ENCODE results near the gene NAXE. TPM values are rescaled to one million over a fixed set of nuclear protein-coding genes. Genes with fewer than 3 reads are reported as not detected.
"Not testable (repeated sequence)": the region's sequence is repeated elsewhere in the genome, so short reads cannot be mapped to it uniquely, and the experiment has no call there.

NAXE gene
- polyA plus RNA-seq, 1 donor from 2014 or later, result 95.7 TPM

DNA sequence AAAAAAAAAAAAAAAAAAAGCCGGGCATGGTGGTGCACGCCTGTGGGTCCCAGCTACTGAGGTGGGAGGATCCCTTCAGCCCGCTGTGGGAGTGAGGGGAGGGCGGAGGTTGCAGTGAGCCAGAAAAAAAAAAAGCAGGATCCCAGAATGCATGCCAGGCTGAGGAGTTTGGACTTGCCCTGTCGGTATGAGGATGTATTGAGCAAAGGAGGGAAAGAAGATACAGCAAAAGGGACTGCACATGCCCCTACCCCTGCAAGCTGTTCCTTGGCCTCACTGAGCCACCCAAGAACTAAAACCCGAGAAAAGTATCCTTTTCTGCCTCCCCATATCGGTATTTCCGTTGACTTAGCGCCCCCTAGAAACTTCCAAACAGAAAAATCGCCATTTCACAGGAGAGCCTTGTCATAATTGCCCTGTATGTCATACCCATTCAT, 11.0 kb downstream of the NAXE start:
- Histone ChIP-seq H3K36me3 (ENCODE audit: insufficient read depth, low read length) (no peaks in the 10 kb centered on the region), H3K4me3 (ENCODE audit: low read length) (no peak overlapping the region), H3K79me2 (replicated peaks; ENCODE audit: insufficient read depth, low read length) (no peaks in the 10 kb centered on the region), H4K20me1 (ENCODE audit: insufficient read depth) (no peaks in the 10 kb centered on the region), H3K9ac (ENCODE audit: low read length) (no peak overlapping the region), H3K4me2 (ENCODE audit: low read length) (no peak overlapping the region), H3F3A (ENCODE audit: insufficient read depth, low read length, poor library complexity, severe bottlenecking) (no peaks in the 10 kb centered on the region), H2AFZ (ENCODE audit: low read depth, low read length) (no peak overlapping the region), H3K9me3 (ENCODE audit: low read length) (no peaks in the 10 kb centered on the region), H3K27me3 (ENCODE audit: insufficient read depth, low read depth, low read length) (no peaks in the 10 kb centered on the region), H3K27ac (ENCODE audit: low read length) (no peak overlapping the region), H3K9me2 (ENCODE audit: insufficient read depth, low read length) (no peaks in the 10 kb centered on the region)
- no peak for TF ChIP-seq TAF1 (IDR thresholded peaks at IDR 0.05; ENCODE audit: low read depth)
- TF ChIP-seq, protein P1, sequence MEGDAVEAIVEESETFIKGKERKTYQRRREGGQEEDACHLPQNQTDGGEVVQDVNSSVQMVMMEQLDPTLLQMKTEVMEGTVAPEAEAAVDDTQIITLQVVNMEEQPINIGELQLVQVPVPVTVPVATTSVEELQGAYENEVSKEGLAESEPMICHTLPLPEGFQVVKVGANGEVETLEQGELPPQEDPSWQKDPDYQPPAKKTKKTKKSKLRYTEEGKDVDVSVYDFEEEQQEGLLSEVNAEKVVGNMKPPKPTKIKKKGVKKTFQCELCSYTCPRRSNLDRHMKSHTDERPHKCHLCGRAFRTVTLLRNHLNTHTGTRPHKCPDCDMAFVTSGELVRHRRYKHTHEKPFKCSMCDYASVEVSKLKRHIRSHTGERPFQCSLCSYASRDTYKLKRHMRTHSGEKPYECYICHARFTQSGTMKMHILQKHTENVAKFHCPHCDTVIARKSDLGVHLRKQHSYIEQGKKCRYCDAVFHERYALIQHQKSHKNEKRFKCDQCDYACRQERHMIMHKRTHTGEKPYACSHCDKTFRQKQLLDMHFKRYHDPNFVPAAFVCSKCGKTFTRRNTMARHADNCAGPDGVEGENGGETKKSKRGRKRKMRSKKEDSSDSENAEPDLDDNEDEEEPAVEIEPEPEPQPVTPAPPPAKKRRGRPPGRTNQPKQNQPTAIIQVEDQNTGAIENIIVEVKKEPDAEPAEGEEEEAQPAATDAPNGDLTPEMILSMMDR (IDR thresholded peaks at IDR 0.05; ENCODE audit: poor library complexity, severe bottlenecking), result peak; percentile 37

GRCh38 chr1:156607344-156607743, 15.8 kb downstream of the NAXE start:
- not testable (repeated sequence) for H3K36me3 ChIP-seq (ENCODE audit: insufficient read depth, low read length); H3K79me2 ChIP-seq (replicated peaks; ENCODE audit: insufficient read depth, low read length); H3K27me3 ChIP-seq (ENCODE audit: insufficient read depth, low read depth, low read length); H3K9me3 ChIP-seq (ENCODE audit: low read length); H3F3A ChIP-seq (ENCODE audit: insufficient read depth, low read length, poor library complexity, severe bottlenecking); H3K9ac ChIP-seq (ENCODE audit: low read length); H3K9me2 ChIP-seq (ENCODE audit: insufficient read depth, low read length); H3K4me2 ChIP-seq (ENCODE audit: low read length); H2AFZ ChIP-seq (ENCODE audit: low read depth, low read length); H3K27ac ChIP-seq (ENCODE audit: low read length); H3K4me3 ChIP-seq (ENCODE audit: low read length); H4K20me1 ChIP-seq (ENCODE audit: insufficient read depth)

DNA sequence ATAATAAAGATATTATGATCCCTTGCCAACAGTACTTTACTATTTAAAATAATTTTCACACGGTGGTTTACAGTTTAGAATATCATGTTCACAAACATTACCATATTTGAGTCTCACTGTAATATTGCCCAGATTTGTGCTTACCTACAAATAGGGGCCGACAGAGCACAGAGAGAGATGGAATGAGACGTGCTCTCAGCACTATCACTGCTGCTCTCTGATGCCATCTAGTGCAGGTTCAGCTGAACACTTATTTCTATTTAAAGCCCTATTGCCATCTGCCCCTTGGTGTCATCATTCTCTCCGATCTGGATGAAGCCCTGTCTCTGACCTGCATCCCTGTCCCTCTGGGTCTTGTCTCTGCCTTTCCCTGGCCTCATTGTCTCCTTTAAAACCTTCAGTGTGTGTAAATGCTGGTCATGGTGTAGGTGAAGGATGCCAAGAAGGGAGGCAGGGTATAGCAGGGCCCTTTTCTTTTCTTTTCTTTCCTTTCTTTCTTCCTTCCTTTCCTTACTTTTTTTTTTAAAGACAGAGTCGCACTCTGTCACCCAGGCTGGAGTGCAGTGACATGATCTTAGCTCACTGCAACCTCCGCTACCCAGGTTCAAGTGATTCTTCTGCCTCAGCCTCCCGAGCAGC, 16.6 kb downstream of the NAXE start:
- Histone ChIP-seq H3F3A (ENCODE audit: insufficient read depth, low read length, poor library complexity, severe bottlenecking) (no peaks in the 10 kb centered on the region), H4K20me1 (ENCODE audit: insufficient read depth) (no peaks in the 10 kb centered on the region), H3K9ac (ENCODE audit: low read length) (no peak overlapping the region), H3K36me3 (ENCODE audit: insufficient read depth, low read length) (no peaks in the 10 kb centered on the region), H3K79me2 (replicated peaks; ENCODE audit: insufficient read depth, low read length) (no peaks in the 10 kb centered on the region), H3K4me3 (ENCODE audit: low read length) (no peak overlapping the region), H3K9me2 (ENCODE audit: insufficient read depth, low read length) (no peaks in the 10 kb centered on the region), H3K4me2 (ENCODE audit: low read length) (no peak overlapping the region), H3K27ac (ENCODE audit: low read length) (no peak overlapping the region), H3K9me3 (ENCODE audit: low read length) (no peaks in the 10 kb centered on the region), H2AFZ (ENCODE audit: low read depth, low read length) (no peak overlapping the region), H3K27me3 (ENCODE audit: insufficient read depth, low read depth, low read length) (no peaks in the 10 kb centered on the region)
- TF ChIP-seq, protein P1 (IDR thresholded peaks at IDR 0.05; ENCODE audit: poor library complexity, severe bottlenecking), result peak; percentile 95
- TF ChIP-seq RAD21 (conservative IDR thresholded peaks at IDR 0.05) (peak; percentile 87), TAF1 (IDR thresholded peaks at IDR 0.05; ENCODE audit: low read depth) (no peak), EZH2 (IDR thresholded peaks at IDR 0.05; ENCODE audit: borderline replicate concordance, insufficient read depth, low read length, poor library complexity, severe bottlenecking) (no peak), EP300 (conservative IDR thresholded peaks at IDR 0.05; ENCODE audit: poor library complexity, severe bottlenecking) (no peak), MXI1 (conservative IDR thresholded peaks at IDR 0.05; ENCODE audit: poor library complexity, severe bottlenecking) (peak; percentile 43), SMC3 (conservative IDR thresholded peaks at IDR 0.05; ENCODE audit: poor library complexity) (peak; percentile 93), POLR2AphosphoS5 (IDR thresholded peaks at IDR 0.05) (no peak)
- TF ChIP-seq, protein P2, sequence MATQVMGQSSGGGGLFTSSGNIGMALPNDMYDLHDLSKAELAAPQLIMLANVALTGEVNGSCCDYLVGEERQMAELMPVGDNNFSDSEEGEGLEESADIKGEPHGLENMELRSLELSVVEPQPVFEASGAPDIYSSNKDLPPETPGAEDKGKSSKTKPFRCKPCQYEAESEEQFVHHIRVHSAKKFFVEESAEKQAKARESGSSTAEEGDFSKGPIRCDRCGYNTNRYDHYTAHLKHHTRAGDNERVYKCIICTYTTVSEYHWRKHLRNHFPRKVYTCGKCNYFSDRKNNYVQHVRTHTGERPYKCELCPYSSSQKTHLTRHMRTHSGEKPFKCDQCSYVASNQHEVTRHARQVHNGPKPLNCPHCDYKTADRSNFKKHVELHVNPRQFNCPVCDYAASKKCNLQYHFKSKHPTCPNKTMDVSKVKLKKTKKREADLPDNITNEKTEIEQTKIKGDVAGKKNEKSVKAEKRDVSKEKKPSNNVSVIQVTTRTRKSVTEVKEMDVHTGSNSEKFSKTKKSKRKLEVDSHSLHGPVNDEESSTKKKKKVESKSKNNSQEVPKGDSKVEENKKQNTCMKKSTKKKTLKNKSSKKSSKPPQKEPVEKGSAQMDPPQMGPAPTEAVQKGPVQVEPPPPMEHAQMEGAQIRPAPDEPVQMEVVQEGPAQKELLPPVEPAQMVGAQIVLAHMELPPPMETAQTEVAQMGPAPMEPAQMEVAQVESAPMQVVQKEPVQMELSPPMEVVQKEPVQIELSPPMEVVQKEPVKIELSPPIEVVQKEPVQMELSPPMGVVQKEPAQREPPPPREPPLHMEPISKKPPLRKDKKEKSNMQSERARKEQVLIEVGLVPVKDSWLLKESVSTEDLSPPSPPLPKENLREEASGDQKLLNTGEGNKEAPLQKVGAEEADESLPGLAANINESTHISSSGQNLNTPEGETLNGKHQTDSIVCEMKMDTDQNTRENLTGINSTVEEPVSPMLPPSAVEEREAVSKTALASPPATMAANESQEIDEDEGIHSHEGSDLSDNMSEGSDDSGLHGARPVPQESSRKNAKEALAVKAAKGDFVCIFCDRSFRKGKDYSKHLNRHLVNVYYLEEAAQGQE (IDR thresholded peaks at IDR 0.05; ENCODE audit: borderline replicate concordance), result no peak

Measured in neural cell (in vitro differentiated cells).